ENCODE measurements around the gene GTF2B.

The GTF2B gene

DNA sequence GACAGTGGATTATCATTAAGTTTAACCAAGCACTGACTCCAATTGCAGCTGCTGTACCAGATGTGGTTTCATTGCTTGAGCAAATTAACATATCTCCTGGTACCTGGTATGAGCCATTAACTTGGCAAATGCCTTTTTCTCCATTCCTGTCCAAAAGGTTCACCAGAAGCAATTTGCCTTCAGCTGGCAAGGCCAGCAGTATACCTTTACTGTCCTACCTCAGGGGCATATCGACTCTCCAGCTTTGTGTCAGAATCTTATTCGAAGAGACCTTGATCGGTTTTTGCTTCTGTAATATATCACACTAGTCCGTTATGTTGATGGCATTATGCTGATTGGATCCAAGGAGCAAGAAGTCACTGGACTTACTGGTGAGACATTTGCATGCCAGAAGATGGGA is 9.5 kb upstream of the GTF2B start:
- no peak for DNase-seq (ENCODE audit: low read depth in 1 of 2, low spot score in 1 of 2)
- no peak for TF ChIP-seq POLR2AphosphoS5 (IDR thresholded peaks at IDR 0.05; ENCODE audit: low read depth)
- TF ChIP-seq, protein P1, sequence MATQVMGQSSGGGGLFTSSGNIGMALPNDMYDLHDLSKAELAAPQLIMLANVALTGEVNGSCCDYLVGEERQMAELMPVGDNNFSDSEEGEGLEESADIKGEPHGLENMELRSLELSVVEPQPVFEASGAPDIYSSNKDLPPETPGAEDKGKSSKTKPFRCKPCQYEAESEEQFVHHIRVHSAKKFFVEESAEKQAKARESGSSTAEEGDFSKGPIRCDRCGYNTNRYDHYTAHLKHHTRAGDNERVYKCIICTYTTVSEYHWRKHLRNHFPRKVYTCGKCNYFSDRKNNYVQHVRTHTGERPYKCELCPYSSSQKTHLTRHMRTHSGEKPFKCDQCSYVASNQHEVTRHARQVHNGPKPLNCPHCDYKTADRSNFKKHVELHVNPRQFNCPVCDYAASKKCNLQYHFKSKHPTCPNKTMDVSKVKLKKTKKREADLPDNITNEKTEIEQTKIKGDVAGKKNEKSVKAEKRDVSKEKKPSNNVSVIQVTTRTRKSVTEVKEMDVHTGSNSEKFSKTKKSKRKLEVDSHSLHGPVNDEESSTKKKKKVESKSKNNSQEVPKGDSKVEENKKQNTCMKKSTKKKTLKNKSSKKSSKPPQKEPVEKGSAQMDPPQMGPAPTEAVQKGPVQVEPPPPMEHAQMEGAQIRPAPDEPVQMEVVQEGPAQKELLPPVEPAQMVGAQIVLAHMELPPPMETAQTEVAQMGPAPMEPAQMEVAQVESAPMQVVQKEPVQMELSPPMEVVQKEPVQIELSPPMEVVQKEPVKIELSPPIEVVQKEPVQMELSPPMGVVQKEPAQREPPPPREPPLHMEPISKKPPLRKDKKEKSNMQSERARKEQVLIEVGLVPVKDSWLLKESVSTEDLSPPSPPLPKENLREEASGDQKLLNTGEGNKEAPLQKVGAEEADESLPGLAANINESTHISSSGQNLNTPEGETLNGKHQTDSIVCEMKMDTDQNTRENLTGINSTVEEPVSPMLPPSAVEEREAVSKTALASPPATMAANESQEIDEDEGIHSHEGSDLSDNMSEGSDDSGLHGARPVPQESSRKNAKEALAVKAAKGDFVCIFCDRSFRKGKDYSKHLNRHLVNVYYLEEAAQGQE (IDR thresholded peaks at IDR 0.05; ENCODE audit: insufficient replicate concordance, low read depth), result no peak
- TF ChIP-seq SPI1 (IDR thresholded peaks at IDR 0.05; ENCODE audit: borderline replicate concordance, low read depth), result no peak
- no peak for TF ChIP-seq GABPA (IDR thresholded peaks at IDR 0.05; ENCODE audit: low read depth)
- TF ChIP-seq CTCF (IDR thresholded peaks at IDR 0.05; ENCODE audit: insufficient read depth, low read length), result no peak
- no peak overlapping the region for H3K4me3 ChIP-seq (replicated peaks; ENCODE audit: insufficient read depth, low read length)
- H3K27me3 ChIP-seq (ENCODE audit: insufficient read depth, poor library complexity, severe bottlenecking), result no peaks in the 10 kb centered on the region
- H3K27ac ChIP-seq (replicated peaks), result no peak overlapping the region

GRCh38 chr1:88897070-88897730 is 5.8 kb upstream of the GTF2B start:
- DNase-seq (ENCODE audit: low read depth in 1 of 2, low spot score in 1 of 2), result no peak
- no peaks in the 10 kb centered on the region for H3K27me3 ChIP-seq (ENCODE audit: insufficient read depth, poor library complexity, severe bottlenecking)
- H3K27ac ChIP-seq (replicated peaks), result no peak overlapping the region
- TF ChIP-seq CTCF (IDR thresholded peaks at IDR 0.05; ENCODE audit: insufficient read depth, low read length) (no peak), SPI1 (IDR thresholded peaks at IDR 0.05; ENCODE audit: borderline replicate concordance, low read depth) (no peak), GABPA (IDR thresholded peaks at IDR 0.05; ENCODE audit: low read depth) (no peak), POLR2AphosphoS5 (IDR thresholded peaks at IDR 0.05; ENCODE audit: low read depth) (no peak)
- TF ChIP-seq, protein P1 (IDR thresholded peaks at IDR 0.05; ENCODE audit: insufficient replicate concordance, low read depth), result no peak
- no peak overlapping the region for H3K4me3 ChIP-seq (replicated peaks; ENCODE audit: insufficient read depth, low read length)

DNA sequence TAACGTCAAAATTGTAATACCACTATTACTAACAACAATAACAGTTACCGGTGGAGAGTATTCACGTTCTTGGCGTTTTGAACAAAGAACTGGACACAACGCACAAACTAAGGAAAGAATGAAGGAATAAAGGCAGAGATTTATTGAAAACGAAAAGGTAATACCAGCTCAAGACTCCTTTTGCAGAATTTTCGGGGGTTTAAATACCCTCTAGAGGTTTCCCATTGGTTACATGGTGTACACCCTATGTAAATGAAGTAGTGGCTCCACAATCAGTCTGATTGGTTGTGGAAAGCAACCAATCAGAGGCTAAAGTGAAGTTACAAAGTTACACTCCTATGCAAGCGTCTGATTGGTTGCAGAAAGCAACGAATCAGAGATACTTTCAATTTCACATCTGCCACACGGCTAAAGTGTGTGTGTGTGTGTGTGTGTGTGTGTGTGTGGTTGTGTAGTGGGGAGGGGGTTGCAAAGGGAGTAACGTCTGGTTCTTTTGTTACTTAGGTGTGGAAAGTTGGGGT is 1.1 kb upstream of the GTF2B start:
- H3K27me3 ChIP-seq (ENCODE audit: insufficient read depth, poor library complexity, severe bottlenecking), result no peaks in the 10 kb centered on the region
- no peak overlapping the region for H3K4me3 ChIP-seq (replicated peaks; ENCODE audit: insufficient read depth, low read length)
- DNase-seq (ENCODE audit: low read depth in 1 of 2, low spot score in 1 of 2), result no peak
- TF ChIP-seq, protein P1 (IDR thresholded peaks at IDR 0.05; ENCODE audit: insufficient replicate concordance, low read depth), result no peak
- no peak for TF ChIP-seq CTCF (IDR thresholded peaks at IDR 0.05; ENCODE audit: insufficient read depth, low read length)
- H3K27ac ChIP-seq (replicated peaks), result peak overlapping the region; percentile 85

Measured in HL-60 (cell line).